Ovary (tissue), 9 donors: ENCODE results near the gene PAPOLB. TPM values are rescaled to one million over a fixed set of nuclear protein-coding genes. Genes with fewer than 3 reads are reported as not detected.

Experiments used
- DNase-seq, 5 donors: peaks; one replicate each; pipeline ENCODE4 v3.0.0-alpha.2; 2019 to 2020
- H3K27ac ChIP-seq, 2 donors: fragments of 200-600 bp; one replicate each; pipeline versions ENCODE4 v1.5.1 to v1.8.0; 2019 to 2022
- H3K27me3 ChIP-seq: fragments of 200-600 bp; one replicate; pipeline ENCODE4 v1.8.0; 2022
- H3K36me3 ChIP-seq: fragments of 200-600 bp; sonication (generic); one replicate; pipeline ENCODE4 v1.5.1; 2019
- H3K4me1 ChIP-seq: one replicate; pipeline ENCODE4 v1.8.1; 2013; ENCODE audit warnings: mild to moderate bottlenecking, moderate library complexity; ENCODE audit not compliant: insufficient read depth
- H3K4me3 ChIP-seq: fragments of 200-600 bp; sonication (generic); one replicate; pipeline ENCODE4 v1.5.1; 2017
- H3K9me3 ChIP-seq, 2 donors: fragments of 200-600 bp in 1 of 2; sonication (generic) in 1 of 2; one replicate each; pipeline versions ENCODE4 v1.5.1 to v1.8.1; 2013 to 2019; ENCODE audit warnings: mild to moderate bottlenecking in 1 of 2, moderate library complexity in 1 of 2
- CTCF ChIP-seq, 3 donors: fragments of 450-650 bp in 2 of 3; fragments of 200-600 bp in 1 of 3; IDR thresholded peaks; one replicate each; pipeline versions ENCODE4 v1.5.1 to v1.8.0; 2016 to 2022; ENCODE audit warnings: antibody characterized with exemption in 3 of 3, mild to moderate bottlenecking in 1 of 3
- EP300 ChIP-seq: sonication (generic); formaldehyde crosslinking; IDR thresholded peaks from one replicate; pipeline ENCODE4 v1.6.1; 2017; ENCODE audit warnings: antibody characterized with exemption
- POLR2A ChIP-seq: fragments of 450-650 bp; IDR thresholded peaks from one replicate; pipeline ENCODE4 v1.6.1; 2017; ENCODE audit warnings: antibody characterized with exemption, mild to moderate bottlenecking, moderate library complexity
- WGBS, 3 donors: extraction: QIAGEN DNeasy Blood & Tissue Kit in 1 of 3; methylation state at CpG; one replicate each; pipeline versions ENCODE4 v1.1.5 to v1.1.7; 2013 to 2017; 5-methylcytosine and 5-hydroxymethylcytosine counted together
- intact Hi-C, 4 donors: fragments of 100-400 bp; cut with DNase I; formaldehyde crosslinking; loops; one replicate each; pipeline versions ENCODE4 v1.11.0 to v1.15.1; 2022 to 2023
- polyA plus RNA-seq, 2 donors: library from polyadenylated mRNA; stranded (reverse); fragments of 200-250 nt in 1 of 2; fragments of 350-450 nt in 1 of 2; fragmentation: Illumina TruSeq in 1 of 2; extraction: RNeasy Lipid Tissue Mini Kit (QIAGEN cat#74804) in 1 of 2; gene quantifications; one replicate each; pipeline ENCODE4 v1.2.3, GENCODE V29; 2013 to 2014
- total RNA-seq, 7 donors: library from RNA; depleted of rRNA in 2 of 7; stranded (reverse); fragments of >200 nt in 2 of 7; fragmentation: NEBNext Ultra II Directional in 3 of 7; extraction: Animal tissue kit (Norgen Biotek cat#: 25700) in 3 of 7; gene quantifications; one replicate each; pipeline versions ENCODE4 v1.1.0 to v1.2.4, GENCODE V29; 2016 to 2023
- donor health status: DM: no; HTN: no; CAD: no; lungs with moderate emphysema.
- donor health status: DM: no; HTN: no; CAD: no.
- donor health status: Bipolar disorder and iron deficiency.
- donor health status: DM: yes; HTN: yes; CAD: no.
- donor health status: DM: no; HTN: no; CAD: no.
- donor health status: DM: yes; HTN: yes; CAD: no.

PAPOLB gene
- total and polyA plus RNA-seq, 9 donors = under 0.01 to 0.36 (median 0.09) TPM; not detected in 3

GRCh38 chr7:4819560-4820404, 42.0 kb downstream of the PAPOLB start:
- Histone ChIP-seq H3K9me3 (no peaks in the 10 kb centered on the region), H3K27ac (no peak overlapping the region), H3K4me3 (no peak overlapping the region), H3K36me3 (no peaks in the 10 kb centered on the region), H3K4me1 (peaks cover 11% of the 10 kb centered on the region), H3K27me3 (no peaks in the 10 kb centered on the region)
- 70 to 83% (median 78%) methylated on average over 39 of the region's 39 CpGs for WGBS, 3 donors
- intact Hi-C loops = no loop called here
- no peak for TF ChIP-seq EP300
- TF ChIP-seq POLR2A = no peak
- no peak for TF ChIP-seq CTCF (IDR thresholded peaks at IDR 0.05)
- DNase-seq = no peak

DNA sequence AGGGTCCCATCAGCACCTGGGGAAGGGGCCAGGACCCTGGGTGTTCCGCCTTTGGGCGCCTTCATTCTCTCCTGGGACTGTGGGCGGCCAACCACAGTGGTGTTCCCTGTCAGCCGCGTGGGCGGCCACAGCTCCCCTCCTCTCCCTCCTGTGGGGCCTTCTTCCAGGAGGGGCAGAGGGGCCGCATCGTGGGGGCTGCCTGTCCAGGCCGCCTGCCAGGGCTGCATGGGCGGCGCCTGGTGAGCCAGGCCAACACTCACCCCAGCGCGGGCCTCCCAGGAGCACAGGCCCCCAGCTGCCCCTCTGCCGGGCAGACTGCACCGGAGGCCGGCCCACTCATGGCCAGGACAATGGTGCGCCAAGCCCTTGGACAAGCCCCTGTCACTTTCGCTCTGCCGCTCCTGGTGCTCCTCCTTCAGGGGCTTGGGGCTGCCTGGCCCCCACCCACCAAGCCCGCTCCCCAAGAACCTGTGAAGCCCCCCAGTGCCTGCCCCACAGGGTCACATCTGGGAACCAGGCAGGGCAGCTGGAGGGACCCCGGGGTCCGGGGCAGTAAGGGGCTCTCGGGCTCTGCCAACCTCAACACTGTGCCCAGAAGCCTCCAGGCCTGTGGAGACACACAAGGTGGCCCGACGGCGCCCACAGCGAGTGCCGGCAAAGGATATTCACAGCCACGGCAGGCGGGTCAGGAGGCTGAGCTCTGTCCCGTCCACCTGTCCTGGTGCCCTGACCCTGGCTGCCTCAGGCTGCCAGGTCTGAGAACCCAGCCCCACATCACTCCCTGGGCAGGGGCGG, 43.6 kb downstream of the PAPOLB start:
- Histone ChIP-seq H3K4me3 (no peak overlapping the region), H3K27me3 (no peaks in the 10 kb centered on the region), H3K27ac (no peak overlapping the region), H3K9me3 (no peaks in the 10 kb centered on the region), H3K36me3 (no peaks in the 10 kb centered on the region), H3K4me1 (peaks cover 4% of the 10 kb centered on the region)
- TF ChIP-seq EP300 (no peak), POLR2A (no peak), CTCF (IDR thresholded peaks at IDR 0.05) (no peak)
- WGBS, 3 donors = 49 to 66% (median 56%) methylated on average over 25 to 32 of the region's 32 CpGs
- DNase-seq = peak in 2 of 5 donors; percentile 38 to 73
- intact Hi-C loops = no loop called here

DNA sequence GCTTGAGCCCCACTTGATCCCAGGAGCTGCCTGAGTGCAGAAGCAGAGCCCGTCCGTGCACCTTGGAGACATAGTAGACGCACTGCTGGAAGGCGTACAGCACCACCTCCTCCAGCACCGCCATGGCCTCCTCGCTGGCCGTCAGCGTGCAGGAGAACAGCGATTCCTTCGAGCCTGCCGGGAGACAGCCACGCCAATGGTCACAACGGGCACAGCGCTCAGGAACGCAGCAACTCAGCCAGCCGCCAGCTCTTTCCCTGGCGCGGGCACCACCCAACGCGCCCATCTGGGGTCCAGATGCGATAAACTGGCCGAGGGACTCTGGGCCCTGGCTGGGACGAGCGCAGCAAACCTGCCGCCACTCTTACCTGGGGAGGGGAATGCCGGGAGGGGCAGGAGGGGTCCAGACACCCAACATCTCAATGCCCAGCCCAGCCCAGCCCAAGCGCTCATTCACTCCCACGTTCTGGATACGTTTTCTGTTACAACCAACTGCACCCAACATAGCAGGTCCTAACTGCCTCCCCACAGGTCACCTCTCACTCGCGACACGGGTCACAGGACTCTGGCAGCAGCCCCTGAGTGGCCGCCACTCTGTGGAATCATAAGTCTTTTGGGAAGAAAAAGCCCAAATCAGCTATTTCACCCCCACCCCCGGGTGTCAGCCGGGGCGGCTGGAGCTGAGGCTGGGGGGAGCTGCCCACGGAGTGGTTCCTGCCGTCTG, 44.5 kb downstream of the PAPOLB start:
- no peaks in the 10 kb centered on the region for H3K9me3 ChIP-seq

More for the DNA sequence above, 44.5 kb downstream of the PAPOLB start:
- Histone ChIP-seq H3K27ac (no peak overlapping the region), H3K4me1 (peaks cover 4% of the 10 kb centered on the region), H3K36me3 (no peaks in the 10 kb centered on the region), H3K4me3 (no peak overlapping the region), H3K27me3 (no peaks in the 10 kb centered on the region)
- no peak for DNase-seq
- 72 to 82% (median 77%) methylated on average over 38 of the region's 38 CpGs for WGBS, 3 donors
- intact Hi-C loops = no loop called here
- TF ChIP-seq CTCF (IDR thresholded peaks at IDR 0.05) (no peak), EP300 (no peak), POLR2A (no peak)
